A549 (cell line): ENCODE measurements around the gene CISH.

Source experiments
- CEBPB ChIP-seq, 2 experiments: fragments of >200 bp in 1 of 2; sonication (Bioruptor Twin) in 1 of 2; formaldehyde crosslinking in 1 of 2; IDR thresholded peaks; 2 replicates each; pipeline ENCODE4 v1.6.1; 2012 to 2016
- EP300 ChIP-seq, 2 experiments: fragments of >200 bp; sonication (Bioruptor Twin); formaldehyde crosslinking; IDR thresholded peaks; 2 replicates in 1 of 2; 3 replicates in 1 of 2; pipeline ENCODE4 v1.6.1; 2016 to 2017
- MYC ChIP-seq: IDR thresholded peaks from 2 replicates; pipeline ENCODE4 v1.6.1; 2012; ENCODE audit warnings: mild to moderate bottlenecking, inconsistent platforms, low read length, improper control_type of control experiment, borderline replicate concordance
- POLR2A ChIP-seq: IDR thresholded peaks from 2 replicates; pipeline ENCODE4 v1.6.1; 2012; ENCODE audit warnings: mild to moderate bottlenecking, low read length
- RAD21 ChIP-seq, 2 experiments: fragments of >200 bp in 1 of 2; sonication (Bioruptor Twin) in 1 of 2; formaldehyde crosslinking in 1 of 2; IDR thresholded peaks in 1 of 2; conservative IDR thresholded peaks in 1 of 2; 2 replicates in 1 of 2; 3 replicates in 1 of 2; pipeline ENCODE4 v1.6.1; 2012 to 2018; ENCODE audit warnings: inconsistent platforms in 1 of 2
- TF ChIP-seq, protein P1 (sequence below): fragments of >200 bp; sonication (Bioruptor Twin); formaldehyde crosslinking; IDR thresholded peaks from 3 replicates; pipeline ENCODE4 v1.5.1; 2016

GRCh38 chr3:50570508-50571279 is 40.9 kb downstream of the CISH start:
- TF ChIP-seq CEBPB (IDR thresholded peaks at IDR 0.05) (no peak), EP300 (IDR thresholded peaks at IDR 0.05) (no peak), MYC (no peak), RAD21 (conservative IDR thresholded peaks at IDR 0.05 in 1 of 2, IDR thresholded peaks at IDR 0.05 in 1 of 2) (no peak), POLR2A (no peak)
- TF ChIP-seq, protein P1, sequence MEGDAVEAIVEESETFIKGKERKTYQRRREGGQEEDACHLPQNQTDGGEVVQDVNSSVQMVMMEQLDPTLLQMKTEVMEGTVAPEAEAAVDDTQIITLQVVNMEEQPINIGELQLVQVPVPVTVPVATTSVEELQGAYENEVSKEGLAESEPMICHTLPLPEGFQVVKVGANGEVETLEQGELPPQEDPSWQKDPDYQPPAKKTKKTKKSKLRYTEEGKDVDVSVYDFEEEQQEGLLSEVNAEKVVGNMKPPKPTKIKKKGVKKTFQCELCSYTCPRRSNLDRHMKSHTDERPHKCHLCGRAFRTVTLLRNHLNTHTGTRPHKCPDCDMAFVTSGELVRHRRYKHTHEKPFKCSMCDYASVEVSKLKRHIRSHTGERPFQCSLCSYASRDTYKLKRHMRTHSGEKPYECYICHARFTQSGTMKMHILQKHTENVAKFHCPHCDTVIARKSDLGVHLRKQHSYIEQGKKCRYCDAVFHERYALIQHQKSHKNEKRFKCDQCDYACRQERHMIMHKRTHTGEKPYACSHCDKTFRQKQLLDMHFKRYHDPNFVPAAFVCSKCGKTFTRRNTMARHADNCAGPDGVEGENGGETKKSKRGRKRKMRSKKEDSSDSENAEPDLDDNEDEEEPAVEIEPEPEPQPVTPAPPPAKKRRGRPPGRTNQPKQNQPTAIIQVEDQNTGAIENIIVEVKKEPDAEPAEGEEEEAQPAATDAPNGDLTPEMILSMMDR, result no peak
